GM12875 (cell line): ENCODE results near the gene FBXO11.
A peak's percentile ranks its signal among the peaks of the same experiment; 100 is the strongest.

Experiments used
- H3K4me3 ChIP-seq: one replicate; pipeline ENCODE4 v1.5.1; 2011; ENCODE audit warnings: low read depth, low read length, control low read depth
- CTCF ChIP-seq: IDR thresholded peaks from 2 replicates; pipeline ENCODE4 v1.5.1; 2011; ENCODE audit warnings: low read depth, mild to moderate bottlenecking, control low read depth, inconsistent platforms, low read length, moderate library complexity, borderline replicate concordance; ENCODE audit not compliant: insufficient read depth

Gene FBXO11

DNA sequence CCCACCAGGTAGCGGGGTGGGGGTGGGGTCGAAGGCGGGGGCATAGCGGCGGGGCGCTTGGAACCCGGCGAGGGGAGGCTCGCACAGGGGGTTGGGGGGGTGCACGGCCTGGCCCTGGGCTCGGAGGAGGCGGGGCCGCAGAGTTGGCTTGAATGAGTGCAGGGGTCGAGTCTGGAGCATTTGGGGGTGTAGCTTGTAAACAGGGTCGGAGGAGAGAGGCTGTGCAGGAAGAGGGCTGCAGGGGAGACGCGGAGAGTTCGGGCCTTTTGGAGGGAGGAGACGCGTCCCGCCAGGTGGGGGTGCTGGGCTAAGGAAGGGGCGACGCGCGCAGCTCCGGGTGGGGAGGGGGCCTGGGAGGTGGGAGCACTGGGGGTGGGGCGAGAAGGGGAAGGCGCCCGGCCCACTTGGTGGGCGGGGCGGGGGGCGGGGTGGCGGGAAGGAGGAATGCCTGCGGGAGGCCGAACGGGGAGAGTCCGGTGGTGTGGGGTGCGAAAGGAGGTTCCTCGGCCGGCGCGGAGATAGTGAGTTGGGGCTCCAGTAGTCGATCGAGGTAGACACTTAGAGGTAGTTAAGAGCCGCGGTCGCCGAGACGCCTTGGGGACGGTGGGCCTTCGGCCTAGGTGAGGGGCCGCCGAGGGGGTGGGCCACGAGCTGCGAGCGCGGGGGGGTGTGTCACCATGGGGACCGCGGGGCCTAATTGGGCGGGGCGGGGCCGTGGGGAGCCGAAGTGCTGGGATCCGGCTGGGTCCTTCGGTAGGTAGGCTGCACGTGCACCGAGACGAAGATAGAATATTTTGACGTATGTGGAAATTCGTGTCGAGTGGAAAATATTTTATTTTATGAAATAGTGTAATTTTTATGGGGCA, 122.6 kb downstream of the FBXO11 start:
- peak overlapping the region; percentile 72 for H3K4me3 ChIP-seq
- TF ChIP-seq CTCF: no peak

DNA sequence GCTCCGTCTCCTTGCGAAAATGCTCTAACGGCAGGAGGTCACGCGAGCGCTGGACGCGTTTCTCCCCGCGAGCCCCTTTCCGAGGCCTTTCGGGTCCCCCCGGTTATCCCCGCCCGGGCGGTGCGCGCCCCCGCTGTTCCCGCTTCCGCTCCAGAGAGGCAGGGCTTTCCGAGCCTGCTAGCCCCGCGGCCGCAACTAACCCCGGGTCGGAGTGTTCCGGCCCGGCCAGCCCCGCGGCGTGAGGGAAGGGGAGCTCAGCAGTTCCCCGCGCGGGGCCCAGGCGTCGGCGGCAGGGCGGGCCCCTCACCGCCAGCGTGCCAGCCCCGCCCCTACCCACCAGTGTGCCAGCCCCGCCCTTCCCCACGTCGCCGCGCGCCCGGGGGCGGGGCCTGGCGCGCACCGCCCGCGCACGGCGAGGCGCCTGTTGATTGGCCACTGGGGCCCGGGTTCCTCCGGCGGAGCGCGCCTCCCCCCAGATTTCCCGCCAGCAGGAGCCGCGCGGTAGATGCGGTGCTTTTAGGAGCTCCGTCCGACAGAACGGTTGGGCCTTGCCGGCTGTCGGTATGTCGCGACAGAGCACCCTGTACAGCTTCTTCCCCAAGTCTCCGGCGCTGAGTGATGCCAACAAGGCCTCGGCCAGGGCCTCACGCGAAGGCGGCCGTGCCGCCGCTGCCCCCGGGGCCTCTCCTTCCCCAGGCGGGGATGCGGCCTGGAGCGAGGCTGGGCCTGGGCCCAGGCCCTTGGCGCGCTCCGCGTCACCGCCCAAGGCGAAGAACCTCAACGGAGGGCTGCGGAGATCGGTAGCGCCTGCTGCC, 123.4 kb downstream of the FBXO11 start, which contains the start of gene MSH6:
Gene MSH6 (plus strand): TSS at position 475 of the 815 bp plus-strand sequence. CDS start 89 bp downstream, at position 564.
- no peak for TF ChIP-seq CTCF
- H3K4me3 ChIP-seq: peak within 1 kb of the TSS; percentile 72

- no peak for TF ChIP-seq CTCF
- peak overlapping the region; percentile 72 for H3K4me3 ChIP-seq
These were observed 124.0 kb downstream of the FBXO11 start for GRCh38 chr2:47782381-47782670.

- no peak overlapping the region for H3K4me3 ChIP-seq
- TF ChIP-seq CTCF: no peak
These were observed 126.9 kb downstream of the FBXO11 start for GRCh38 chr2:47779426-47779790.

DNA sequence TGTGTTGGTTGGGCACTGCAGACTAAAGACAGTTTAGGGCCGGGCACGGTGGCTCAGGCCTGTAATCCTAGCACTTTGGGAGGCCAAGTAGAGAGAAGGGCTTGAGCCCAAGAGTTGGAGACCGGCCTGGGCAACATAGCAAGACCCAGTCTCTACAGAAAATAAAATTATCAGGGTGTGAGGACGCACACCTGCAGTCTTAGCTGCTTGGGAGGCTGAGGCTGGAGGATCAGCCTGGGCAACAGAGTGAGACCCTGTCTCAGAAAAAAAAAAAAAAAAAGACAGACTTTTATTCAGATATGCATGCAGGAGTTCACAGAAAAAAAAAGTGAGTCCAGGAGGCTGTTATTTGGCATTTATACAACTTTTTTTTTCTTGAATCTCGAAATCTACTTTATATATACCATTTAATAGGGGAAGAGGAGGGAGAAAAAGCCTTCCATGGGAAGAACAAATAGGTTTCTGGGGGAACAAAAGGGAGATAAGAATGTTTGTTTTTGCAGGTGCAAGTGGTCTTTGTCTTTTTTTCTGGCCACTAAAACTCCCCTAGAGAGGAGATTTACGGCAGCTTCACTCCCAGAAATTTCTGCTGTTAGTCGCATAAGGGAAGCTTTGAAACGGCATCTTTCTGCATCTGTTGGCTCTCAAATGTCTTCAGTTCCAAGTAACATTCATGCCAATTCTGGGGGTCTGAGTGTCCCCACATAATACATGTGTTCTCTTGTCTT, 127.4 kb downstream of the FBXO11 start:
- TF ChIP-seq CTCF: no peak
- H3K4me3 ChIP-seq: no peak overlapping the region

DNA sequence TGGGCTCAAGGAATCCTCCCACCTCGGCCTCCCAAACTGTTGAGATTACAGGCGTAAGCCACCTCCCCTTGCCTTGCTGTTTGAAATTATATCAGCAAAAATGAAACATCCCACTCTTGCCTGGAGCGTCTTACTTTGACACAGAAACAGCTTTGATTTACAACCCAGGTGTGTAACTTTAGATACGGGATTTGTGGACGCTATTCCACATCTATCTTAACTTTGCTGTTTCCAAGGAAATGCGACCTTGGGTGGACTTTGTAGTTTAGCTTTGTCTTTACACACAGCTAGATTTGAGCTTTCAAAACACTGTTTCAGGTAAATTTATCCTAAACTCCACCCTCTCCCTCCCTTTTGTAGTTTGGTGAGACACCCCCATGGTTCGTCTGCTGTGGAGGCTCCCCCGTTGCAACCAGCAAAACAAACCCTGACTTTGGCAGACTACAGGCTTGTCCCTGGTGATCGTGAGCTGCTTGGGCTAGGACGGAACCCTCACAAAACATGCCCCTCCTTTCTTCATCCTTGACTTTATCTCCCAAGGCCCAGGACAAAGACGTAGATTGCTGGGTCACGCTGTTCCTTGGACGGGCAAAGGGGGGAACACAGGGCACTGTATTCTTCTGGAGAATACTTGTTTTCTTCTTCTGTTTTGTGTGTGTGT, 128.9 kb downstream of the FBXO11 start:
- TF ChIP-seq CTCF: no peak
- H3K4me3 ChIP-seq: no peak overlapping the region
